ENCODE measurements around the gene CCNA1. TPM values are rescaled to one million over a fixed set of nuclear protein-coding genes. Genes with fewer than 3 reads are reported as not detected.

Gene CCNA1
- total RNA-seq (2014; rRNA removed): 18.3 and 18.6 TPM in 2 replicates
- Bru-seq, nascent RNA: percentile 62 among the genes with signal in this experiment
- percentile 76 among the genes with signal in this experiment for BruChase-seq, experiment 1, labeled RNA remaining after a 6-hour chase
- BruChase-seq, experiment 2, labeled RNA remaining after a 2-hour chase: percentile 53 among the genes with signal in this experiment
- long read RNA-seq, transcript CCNA1-201 (9 exons, 1,879 nt): major isoform, 5 of 11 reads
- long read RNA-seq, partial matches to known transcripts: 2 of 11 reads
- long read RNA-seq, other reads (novel, unspliced or antisense): 1 of 11 reads

- no peak for TF ChIP-seq EZH2phosphoT487 (IDR thresholded peaks at IDR 0.05; ENCODE audit: borderline replicate concordance, low read length)
- TF ChIP-seq EZH2 (IDR thresholded peaks at IDR 0.05; ENCODE audit: low read length, unreplicated experiment): no peak
- no peak for TF ChIP-seq CTCF (conservative IDR thresholded peaks at IDR 0.05; ENCODE audit: low read depth, low read length)
- peak within 1 kb of the TSS; percentile 61 for H3K9ac ChIP-seq (ENCODE audit: low read length)
- no peaks in the 10 kb centered on the region for H3K9me2 ChIP-seq (replicated peaks; ENCODE audit: low read length)
- H3K79me2 ChIP-seq (ENCODE audit: low read length): no peaks in the 10 kb centered on the region
- ChIA-PET CTCF (no interaction called here), POLR2A (ENCODE audit: unreplicated experiment) (no interaction called here)
- no TSS peak for BruUV-seq (replicated peaks)
- peak within 1 kb of the TSS; percentile 64 for H3K27ac ChIP-seq (ENCODE audit: low read length)
- no peaks in the 10 kb centered on the region for H3K9me3 ChIP-seq (ENCODE audit: low read length)
- ATAC-seq: peak; percentile 60
- H3F3A ChIP-seq (ENCODE audit: low read length, unreplicated experiment): no peaks in the 10 kb centered on the region
- H3K4me1 ChIP-seq (ENCODE audit: insufficient read depth, low read length): peaks cover 18% of the 10 kb centered on the region
- no peaks in the 10 kb centered on the region for H3K36me3 ChIP-seq (ENCODE audit: low read depth, low read length)
- intact Hi-C loops (cut with micrococcal nuclease): loop anchor here (10.0 kb wide), 1 partner anchor 383 kb away; the partner anchor contains the start of gene RFXAP
- H3K27me3 ChIP-seq (ENCODE audit: low read length): no peaks in the 10 kb centered on the region
- H4K20me1 ChIP-seq (ENCODE audit: low read length): no peaks in the 10 kb centered on the region
- peak within 1 kb of the TSS; percentile 67 for H3K4me3 ChIP-seq (ENCODE audit: low read length)
- DNase-seq: peak; percentile 46
- H3K4me2 ChIP-seq (ENCODE audit: low read length): peak within 1 kb of the TSS; percentile 75
- H2AFZ ChIP-seq (ENCODE audit: low read length): peak within 1 kb of the TSS; percentile 57
Measured at GRCh38 chr13:36432106-36432544, at the start of gene CCNA1. CCNA1 (plus strand) TSS chr13:36432495; CDS start chr13:36433057, 562 bp downstream.

DNA sequence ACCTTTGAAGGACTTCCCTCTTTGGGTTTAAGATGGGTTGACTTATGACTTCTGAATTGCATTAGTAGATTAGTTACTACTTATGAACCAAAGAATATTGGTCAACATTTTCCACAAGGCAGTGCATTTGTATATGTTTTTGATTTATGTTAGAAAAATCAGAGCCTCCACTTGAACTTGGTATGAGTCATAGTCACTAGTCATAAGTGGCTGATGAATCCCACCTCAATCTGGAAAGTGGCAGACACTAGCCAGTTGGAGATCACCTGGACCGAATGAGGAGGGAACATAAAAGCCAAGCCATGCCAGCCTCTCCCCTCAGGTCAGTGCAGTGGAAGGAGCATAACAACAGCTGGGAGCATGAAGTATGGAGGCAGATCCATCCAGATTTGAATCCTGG, 46.8 kb upstream of the CCNA1 start:
- Histone ChIP-seq H3K9me2 (replicated peaks; ENCODE audit: low read length) (no peaks in the 10 kb centered on the region), H3K27me3 (ENCODE audit: low read length) (no peaks in the 10 kb centered on the region), H3K27ac (ENCODE audit: low read length) (no peak overlapping the region), H3K79me2 (ENCODE audit: low read length) (no peaks in the 10 kb centered on the region), H3K4me1 (ENCODE audit: insufficient read depth, low read length) (no peaks in the 10 kb centered on the region; the same call in 1 of the 2 replicates), H3K36me3 (ENCODE audit: low read depth, low read length) (no peaks in the 10 kb centered on the region), H3K9me3 (ENCODE audit: low read length) (no peaks in the 10 kb centered on the region), H3K4me2 (ENCODE audit: low read length) (no peak overlapping the region), H4K20me1 (ENCODE audit: low read length) (no peaks in the 10 kb centered on the region), H3K4me3 (ENCODE audit: low read length) (no peak overlapping the region), H3F3A (ENCODE audit: low read length, unreplicated experiment) (no peaks in the 10 kb centered on the region), H2AFZ (ENCODE audit: low read length) (no peak overlapping the region), H3K9ac (ENCODE audit: low read length) (no peak overlapping the region)
- peak; percentile 7 for DNase-seq
- no peak for ATAC-seq
- POLR2A ChIA-PET (ENCODE audit: unreplicated experiment): no interaction called here
- intact Hi-C loops (cut with micrococcal nuclease): no loop called here
- TF ChIP-seq CTCF (conservative IDR thresholded peaks at IDR 0.05; ENCODE audit: low read depth, low read length) (no peak), EZH2phosphoT487 (IDR thresholded peaks at IDR 0.05; ENCODE audit: borderline replicate concordance, low read length) (no peak), EZH2 (IDR thresholded peaks at IDR 0.05; ENCODE audit: low read length, unreplicated experiment) (no peak)
- CTCF ChIA-PET: no interaction called here
- BruUV-seq (replicated peaks): no TSS peak

DNA sequence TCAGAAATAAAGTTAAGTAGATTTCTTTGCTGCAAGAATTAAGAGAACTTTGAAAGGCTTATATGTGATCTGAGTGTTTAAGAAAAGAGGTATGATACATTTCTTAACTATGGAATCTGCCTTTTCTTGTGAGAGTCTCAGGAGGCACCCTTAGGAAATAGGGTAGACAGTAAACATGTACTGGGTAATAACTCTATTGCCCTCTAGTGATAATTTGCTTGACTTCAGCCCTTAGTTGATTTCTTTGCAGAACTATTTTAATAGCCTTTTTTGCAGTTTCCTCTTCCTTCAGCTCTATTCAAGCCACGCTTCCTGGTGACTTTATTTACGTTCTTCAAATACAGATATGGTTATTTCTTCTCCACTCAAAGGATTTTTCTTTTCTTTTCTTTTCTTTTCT, 37.0 kb upstream of the CCNA1 start:
- Histone ChIP-seq H2AFZ (ENCODE audit: low read length) (no peak overlapping the region), H3K9me3 (ENCODE audit: low read length) (no peaks in the 10 kb centered on the region), H3K4me1 (ENCODE audit: insufficient read depth, low read length) (no peaks in the 10 kb centered on the region), H3K79me2 (ENCODE audit: low read length) (no peaks in the 10 kb centered on the region), H3K27me3 (ENCODE audit: low read length) (no peaks in the 10 kb centered on the region), H3K9me2 (replicated peaks; ENCODE audit: low read length) (no peaks in the 10 kb centered on the region), H4K20me1 (ENCODE audit: low read length) (no peaks in the 10 kb centered on the region), H3F3A (ENCODE audit: low read length, unreplicated experiment) (no peaks in the 10 kb centered on the region), H3K4me3 (ENCODE audit: low read length) (no peak overlapping the region), H3K36me3 (ENCODE audit: low read depth, low read length) (no peaks in the 10 kb centered on the region), H3K27ac (ENCODE audit: low read length) (no peak overlapping the region), H3K4me2 (ENCODE audit: low read length) (no peak overlapping the region), H3K9ac (ENCODE audit: low read length) (no peak overlapping the region)
- intact Hi-C loops (cut with micrococcal nuclease): loop anchor here (1.0 to 5.0 kb wide), 3 partner anchors 48 to 418 kb away; partner anchors contain the start of gene SPART
- no peak for TF ChIP-seq EZH2 (IDR thresholded peaks at IDR 0.05; ENCODE audit: low read length, unreplicated experiment)
- TF ChIP-seq CTCF (conservative IDR thresholded peaks at IDR 0.05; ENCODE audit: low read depth, low read length): peak; percentile 51
- CTCF ChIA-PET: interaction anchor here (0.6 to 1.0 kb wide), 3 partner anchors 111 to 445 kb away, joined by 3 to 9 read pairs (median 4); no protein-coding TSS in a partner anchor
- ATAC-seq (peak; percentile 78), DNase-seq (peak; percentile 44)
- POLR2A ChIA-PET (ENCODE audit: unreplicated experiment): no interaction called here
- no TSS peak for BruUV-seq (replicated peaks)
